GM21360 (cell line): ENCODE results near the gene GRHL3.
"Not testable (repeated sequence)": the region's sequence is repeated elsewhere in the genome, so short reads cannot be mapped to it uniquely, and the experiment has no call there.

Experiments
- ATAC-seq: cut with Tn5 transposase; IDR thresholded peaks from one replicate; pipeline ENCODE4 v1.9.1; 2021; ENCODE audit warnings: mild to moderate bottlenecking, moderate library complexity; ENCODE audit not compliant: unreplicated experiment

GRHL3 gene

GRCh38 chr1:24319312-24319863 lies at the start of gene GRHL3:
TSS of gene GRHL3 (plus strand) at chr1:24319357. CDS start at chr1:24319552, 195 bp downstream.
- no peak for ATAC-seq

GRCh38 chr1:24274203-24275103 lies 44.7 kb upstream of the GRHL3 start:
- not testable (repeated sequence) for ATAC-seq

- ATAC-seq, result no peak
Measured at GRCh38 chr1:24275104-24275410, 44.1 kb upstream of the GRHL3 start.

- no peak for ATAC-seq
Measured at GRCh38 chr1:24275510-24275909, 43.6 kb upstream of the GRHL3 start.

GRCh38 chr1:24276791-24277190 lies 42.4 kb upstream of the GRHL3 start:
- no peak for ATAC-seq

GRCh38 chr1:24277420-24278169 lies 41.6 kb upstream of the GRHL3 start:
- no peak for ATAC-seq

GRCh38 chr1:24278726-24279125 lies 40.4 kb upstream of the GRHL3 start:
- ATAC-seq, result no peak

GRCh38 chr1:24279590-24280232 lies 39.4 kb upstream of the GRHL3 start:
- ATAC-seq, result no peak

GRCh38 chr1:24281591-24281990 lies 37.6 kb upstream of the GRHL3 start:
- no peak for ATAC-seq

GRCh38 chr1:24282491-24282890 lies 36.7 kb upstream of the GRHL3 start:
- no peak for ATAC-seq

- no peak for ATAC-seq
Measured at GRCh38 chr1:24283326-24284155, 35.6 kb upstream of the GRHL3 start.

GRCh38 chr1:24284156-24284471 lies 35.0 kb upstream of the GRHL3 start:
- ATAC-seq, result no peak

- ATAC-seq, result no peak
Measured at GRCh38 chr1:24285231-24285630, 33.9 kb upstream of the GRHL3 start.

- no peak for ATAC-seq
Measured at GRCh38 chr1:24286246-24287010, 32.7 kb upstream of the GRHL3 start.

- not testable (repeated sequence) for ATAC-seq
Measured at GRCh38 chr1:24287779-24288178, 31.4 kb upstream of the GRHL3 start.

- no peak for ATAC-seq
Measured at GRCh38 chr1:24288479-24288878, 30.7 kb upstream of the GRHL3 start.

GRCh38 chr1:24289937-24290595 lies 29.1 kb upstream of the GRHL3 start:
- ATAC-seq, result no peak

GRCh38 chr1:24290933-24291487 lies 28.1 kb upstream of the GRHL3 start:
- ATAC-seq, result no peak

GRCh38 chr1:24292103-24292502 lies 27.1 kb upstream of the GRHL3 start:
- no peak for ATAC-seq
